Transverse colon (tissue), 4 donors: ENCODE data around the gene PASK.

ENCODE experiments used
- CTCF ChIP-seq, 5 experiments: fragments of 200-600 bp in 3 of 5; fragments of 450-650 bp in 2 of 5; sonication (generic) in 3 of 5; IDR thresholded peaks; 1 replicate in 2 of 5; 2 replicates in 3 of 5; pipeline ENCODE4 v1.5.1; 2016 to 2017; ENCODE audit warnings: antibody characterized with exemption in 5 of 5, inconsistent platforms in 3 of 5, mild to moderate bottlenecking in 2 of 5, moderate library complexity in 1 of 5
- POLR2A ChIP-seq: fragments of 450-650 bp; IDR thresholded peaks from one replicate; pipeline ENCODE4 v1.6.1; 2016; ENCODE audit warnings: antibody characterized with exemption, mild to moderate bottlenecking, moderate library complexity
- POLR2AphosphoS5 ChIP-seq, 3 donors: sonication (generic); formaldehyde crosslinking; IDR thresholded peaks; one replicate each; pipeline ENCODE4 v1.6.1; 2016; ENCODE audit warnings: antibody characterized with exemption in 3 of 3

- TF ChIP-seq CTCF (IDR thresholded peaks at IDR 0.05) (peak in 2 of 5 experiments; percentile 14 to 26), POLR2A (peak; percentile 64), POLR2AphosphoS5 (IDR thresholded peaks at IDR 0.05) (peak; percentile 64 to 77 (median 74))
These were observed 820 bp upstream of the PASK start, which contains the start of gene PPP1R7 for GRCh38 chr2:241149925-241150659.
